OCI-LY1 (cell line): ENCODE results near the gene RIPK3.

Experiments
- CTCF ChIP-seq: fragments of 200-600 bp; sonication (generic), shearing (Covaris generic); IDR thresholded peaks from 2 replicates; pipeline ENCODE4 v1.5.1; 2017; ENCODE audit warnings: mild to moderate bottlenecking, antibody characterized with exemption, low read length, moderate library complexity, mixed read lengths
- EZH2 ChIP-seq: fragments of 200-600 bp; sonication (generic), shearing (Covaris generic); IDR thresholded peaks from 2 replicates; pipeline ENCODE4 v1.8.0; 2017; ENCODE audit warnings: borderline replicate concordance, mixed run types, mild to moderate bottlenecking, antibody characterized with exemption, low read length, moderate library complexity, mixed read lengths

- TF ChIP-seq CTCF (no peak), EZH2 (no peak)
Measured at GRCh38 chr14:24310265-24310645, 29.5 kb downstream of the RIPK3 start.
